Measurements from ENCODE around the gene RANBP3.

RANBP3 gene

DNA sequence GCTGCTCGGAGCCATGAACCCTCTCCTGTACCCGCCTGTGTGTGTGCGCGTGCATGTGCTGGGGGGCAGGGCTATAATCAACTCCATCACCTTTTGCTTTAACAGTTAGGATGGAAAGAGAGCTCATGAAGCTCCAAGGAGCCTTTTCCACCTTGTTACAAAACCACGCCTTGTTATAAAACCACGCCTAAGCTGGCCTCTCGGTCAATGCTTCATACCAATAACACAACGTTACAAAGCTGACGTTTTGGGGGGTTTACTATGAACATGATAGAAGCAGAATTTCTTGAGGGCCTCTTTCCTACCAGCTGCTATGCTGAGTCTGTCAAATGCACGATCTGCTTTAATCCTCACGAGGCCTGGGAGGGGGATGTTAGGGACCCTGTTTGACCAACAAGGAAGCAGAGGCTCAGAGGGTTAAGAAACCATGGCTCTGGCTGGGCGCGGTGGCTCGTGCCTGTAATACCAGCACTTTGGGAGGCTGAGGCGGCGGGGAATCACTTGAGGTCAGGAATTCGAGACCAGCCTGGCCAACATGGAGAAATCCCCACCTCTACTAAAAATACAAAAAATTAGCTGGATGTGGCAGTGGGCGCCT lies 52.0 kb downstream of the RANBP3 start:
- no peak overlapping the region for H3K4me3 ChIP-seq (ENCODE audit: low read depth, low read length)
- TF ChIP-seq, protein P1, sequence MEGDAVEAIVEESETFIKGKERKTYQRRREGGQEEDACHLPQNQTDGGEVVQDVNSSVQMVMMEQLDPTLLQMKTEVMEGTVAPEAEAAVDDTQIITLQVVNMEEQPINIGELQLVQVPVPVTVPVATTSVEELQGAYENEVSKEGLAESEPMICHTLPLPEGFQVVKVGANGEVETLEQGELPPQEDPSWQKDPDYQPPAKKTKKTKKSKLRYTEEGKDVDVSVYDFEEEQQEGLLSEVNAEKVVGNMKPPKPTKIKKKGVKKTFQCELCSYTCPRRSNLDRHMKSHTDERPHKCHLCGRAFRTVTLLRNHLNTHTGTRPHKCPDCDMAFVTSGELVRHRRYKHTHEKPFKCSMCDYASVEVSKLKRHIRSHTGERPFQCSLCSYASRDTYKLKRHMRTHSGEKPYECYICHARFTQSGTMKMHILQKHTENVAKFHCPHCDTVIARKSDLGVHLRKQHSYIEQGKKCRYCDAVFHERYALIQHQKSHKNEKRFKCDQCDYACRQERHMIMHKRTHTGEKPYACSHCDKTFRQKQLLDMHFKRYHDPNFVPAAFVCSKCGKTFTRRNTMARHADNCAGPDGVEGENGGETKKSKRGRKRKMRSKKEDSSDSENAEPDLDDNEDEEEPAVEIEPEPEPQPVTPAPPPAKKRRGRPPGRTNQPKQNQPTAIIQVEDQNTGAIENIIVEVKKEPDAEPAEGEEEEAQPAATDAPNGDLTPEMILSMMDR (IDR thresholded peaks at IDR 0.05; ENCODE audit: borderline replicate concordance, insufficient read depth, low read depth, low read length), result no peak

DNA sequence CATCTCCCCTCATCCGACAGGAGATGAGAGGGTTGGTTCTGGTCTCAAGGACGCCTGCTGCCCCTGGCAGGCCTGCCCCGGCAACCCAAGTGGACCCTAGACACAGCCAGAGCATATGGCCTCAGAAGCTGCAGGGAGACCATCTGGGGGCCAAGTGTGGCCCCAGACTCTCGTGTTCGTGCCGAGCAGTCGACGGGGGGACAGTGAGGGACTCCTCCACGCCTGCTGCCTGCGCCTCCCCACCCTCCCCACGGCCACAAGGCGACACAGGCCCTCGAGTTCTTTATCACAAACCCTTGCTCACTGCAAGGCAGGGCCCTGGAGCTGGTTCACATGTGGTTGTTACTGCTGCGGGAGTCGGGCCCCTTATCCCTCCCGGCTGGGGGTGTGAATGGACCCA lies 54.6 kb downstream of the RANBP3 start:
- TF ChIP-seq, protein P1 (IDR thresholded peaks at IDR 0.05; ENCODE audit: borderline replicate concordance, insufficient read depth, low read depth, low read length), result no peak
- H3K4me3 ChIP-seq (ENCODE audit: low read depth, low read length), result no peak overlapping the region

DNA sequence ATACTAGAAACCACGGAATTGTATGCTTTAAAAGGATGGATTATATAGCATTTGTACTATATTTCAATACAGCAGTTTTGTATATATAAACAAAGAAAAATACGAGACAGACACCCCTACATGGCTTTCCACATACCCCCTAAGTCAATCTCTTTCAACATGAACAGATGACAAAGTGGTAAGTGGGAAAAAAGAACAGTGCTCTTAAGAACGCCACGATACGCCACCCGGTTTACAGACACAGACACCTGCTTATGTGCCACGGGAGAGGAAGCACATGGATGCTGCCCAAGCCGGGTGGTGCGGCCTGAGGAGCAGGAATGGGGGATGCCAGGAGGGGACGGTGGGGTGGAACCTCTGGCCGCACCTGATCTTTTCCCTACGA lies 55.8 kb downstream of the RANBP3 start:
- H3K4me3 ChIP-seq (ENCODE audit: low read depth, low read length), result no peak overlapping the region
- TF ChIP-seq, protein P1 (IDR thresholded peaks at IDR 0.05; ENCODE audit: borderline replicate concordance, insufficient read depth, low read depth, low read length), result no peak

DNA sequence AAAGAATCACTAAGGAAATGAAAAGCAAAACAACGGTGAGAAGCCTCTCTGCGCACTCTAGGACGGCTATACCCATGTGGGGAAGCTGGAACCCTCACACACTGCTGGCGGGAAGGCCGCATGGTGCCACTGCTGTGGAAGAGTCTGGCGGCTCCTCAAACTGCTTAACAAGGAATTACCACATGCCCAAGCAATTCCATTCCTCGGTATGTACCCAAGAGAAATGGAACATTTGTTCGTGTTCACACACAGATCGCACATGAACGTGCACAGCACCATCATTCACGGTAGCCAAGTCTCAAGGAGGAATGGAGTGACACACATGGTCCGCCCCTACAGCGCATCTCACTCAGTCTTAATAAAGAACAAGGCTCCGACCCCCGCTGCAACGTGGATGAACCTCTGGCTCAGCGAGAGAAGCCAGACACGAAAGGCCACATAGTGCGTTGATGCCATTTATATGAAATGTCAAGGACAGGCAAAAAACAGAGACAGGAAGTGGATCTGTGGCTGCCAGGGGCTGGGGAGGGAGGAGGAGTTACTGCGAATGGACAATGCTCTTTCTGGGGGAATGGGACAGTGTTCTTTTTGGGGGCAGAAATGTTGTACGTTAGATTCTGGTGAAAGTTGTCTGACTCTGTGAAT lies 56.3 kb downstream of the RANBP3 start:
- H3K4me3 ChIP-seq (ENCODE audit: low read depth, low read length), result no peak overlapping the region
- TF ChIP-seq, protein P1 (IDR thresholded peaks at IDR 0.05; ENCODE audit: borderline replicate concordance, insufficient read depth, low read depth, low read length), result no peak

DNA sequence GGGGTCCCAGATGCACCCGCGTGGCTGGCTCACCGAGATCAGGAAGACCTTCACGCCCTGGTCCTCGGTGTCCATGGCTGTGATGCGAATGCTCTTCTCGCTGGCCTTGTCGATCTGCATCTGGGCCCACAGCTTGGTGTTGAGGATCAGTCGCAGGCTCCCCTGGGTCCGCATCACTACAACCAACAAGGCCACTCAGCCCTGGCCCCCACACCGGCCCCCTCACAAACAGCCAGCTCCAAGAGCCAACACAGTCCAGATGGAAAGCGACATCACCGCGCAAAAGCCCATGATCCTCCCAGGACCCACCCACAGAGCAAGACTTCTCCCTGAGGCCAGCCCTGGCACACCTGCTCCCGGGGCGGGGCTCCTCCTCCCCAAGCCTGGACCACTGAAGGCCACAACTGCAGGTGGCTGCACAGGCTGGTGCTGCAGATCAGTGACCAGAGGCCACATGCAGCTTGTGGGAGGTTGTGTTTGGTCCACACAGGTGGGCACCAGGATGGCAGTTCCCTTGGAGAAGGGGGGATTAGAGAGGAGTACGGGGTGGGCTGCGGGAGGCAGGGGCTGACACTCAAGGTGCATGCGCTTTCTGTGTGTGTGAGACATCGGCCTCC lies 59.4 kb downstream of the RANBP3 start:
- TF ChIP-seq, protein P1 (IDR thresholded peaks at IDR 0.05; ENCODE audit: borderline replicate concordance, insufficient read depth, low read depth, low read length), result no peak
- no peak overlapping the region for H3K4me3 ChIP-seq (ENCODE audit: low read depth, low read length)

DNA sequence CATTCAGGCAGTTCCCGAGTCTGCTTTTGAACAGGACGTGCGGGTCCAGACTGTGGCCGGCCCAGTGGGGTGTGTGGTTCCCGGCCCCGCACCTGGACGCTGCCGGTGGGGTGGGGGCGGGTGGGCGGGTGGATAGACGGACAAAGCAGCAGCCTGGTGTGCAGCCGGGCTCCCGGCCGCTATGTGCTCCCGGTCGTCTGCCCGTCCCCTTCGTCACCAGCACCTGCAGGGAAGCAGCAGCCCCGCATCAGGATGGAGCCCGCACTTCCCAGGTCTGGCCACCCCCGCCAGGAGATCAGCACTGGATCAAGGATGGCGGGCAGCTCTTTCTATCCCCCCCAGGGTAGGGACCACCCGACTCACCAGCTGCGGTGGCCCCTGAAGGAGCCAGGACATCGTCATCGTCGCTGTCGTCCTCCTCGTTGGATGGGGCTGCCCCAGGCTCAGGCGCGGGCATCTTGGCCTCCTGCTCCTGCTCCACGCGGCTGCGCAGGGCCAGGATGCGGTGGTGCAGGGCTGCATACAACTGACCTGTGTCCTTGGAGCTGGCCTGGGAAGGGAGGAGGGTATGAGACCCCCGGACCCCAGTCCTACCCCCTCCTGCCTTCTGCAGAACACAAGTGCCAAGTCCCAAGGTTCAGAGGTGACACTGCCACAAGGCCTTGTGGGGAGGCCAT lies 60.4 kb downstream of the RANBP3 start:
- TF ChIP-seq, protein P1 (IDR thresholded peaks at IDR 0.05; ENCODE audit: borderline replicate concordance, insufficient read depth, low read depth, low read length), result no peak
- H3K4me3 ChIP-seq (ENCODE audit: low read depth, low read length), result no peak overlapping the region
